HG02885 (cell line): Measurements from ENCODE around the gene MYO16.
A peak's percentile ranks its signal among the peaks of the same experiment; 100 is the strongest.
"Not testable (repeated sequence)": the region's sequence is repeated elsewhere in the genome, so short reads cannot be mapped to it uniquely, and the experiment has no call there.

Experiments used
- ATAC-seq: cut with Tn5 transposase; IDR thresholded peaks from one replicate; pipeline ENCODE4 v1.9.1; 2021; ENCODE audit warnings: mild to moderate bottlenecking; ENCODE audit not compliant: unreplicated experiment, poor library complexity

Gene MYO16

DNA sequence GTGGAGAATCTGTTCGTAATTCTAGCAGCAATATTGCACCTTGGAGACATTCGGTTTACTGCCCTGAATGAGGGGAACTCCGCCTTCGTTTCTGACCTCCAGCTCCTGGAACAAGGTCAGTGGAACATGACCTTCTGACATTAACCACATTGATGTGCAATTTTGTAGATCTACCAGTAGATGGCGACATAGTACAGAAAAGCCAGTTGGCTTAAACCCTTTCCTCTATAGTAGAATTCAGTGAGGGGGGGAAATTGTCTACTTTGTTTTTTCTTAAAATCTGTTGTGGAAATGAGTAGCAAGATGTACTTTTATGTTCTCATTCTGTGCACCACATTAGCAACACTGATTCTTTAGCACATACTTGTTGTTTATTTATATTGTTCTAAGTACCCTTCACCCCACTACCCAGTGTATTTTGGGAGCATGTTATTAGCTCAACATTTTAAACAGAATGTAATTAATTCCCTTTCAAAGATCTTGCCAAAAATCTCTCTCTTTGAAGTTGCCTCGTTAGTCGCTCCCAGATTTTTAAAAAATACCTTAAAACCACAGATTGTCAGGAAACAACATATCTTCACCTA is 332.2 kb downstream of the MYO16 start:
- ATAC-seq = peak; percentile 95

DNA sequence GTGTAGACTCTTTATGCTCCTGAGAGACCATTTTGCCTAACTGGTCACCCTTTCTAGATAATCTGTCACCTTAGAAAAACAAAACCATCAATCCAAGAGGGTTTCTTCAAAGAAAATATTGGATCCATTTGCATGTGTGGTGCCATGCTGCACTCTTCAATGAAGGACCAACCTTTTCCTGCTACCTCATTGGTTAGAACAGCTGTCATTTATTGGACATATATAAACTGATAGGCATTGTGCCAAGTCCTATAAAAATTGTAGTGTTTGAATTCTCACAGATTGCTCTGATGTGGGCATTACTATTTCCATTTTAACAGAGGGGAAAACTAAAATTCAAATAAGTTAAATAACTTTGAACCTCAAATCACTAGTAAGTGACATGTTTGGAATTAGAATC is 333.2 kb downstream of the MYO16 start:
- ATAC-seq = no peak

DNA sequence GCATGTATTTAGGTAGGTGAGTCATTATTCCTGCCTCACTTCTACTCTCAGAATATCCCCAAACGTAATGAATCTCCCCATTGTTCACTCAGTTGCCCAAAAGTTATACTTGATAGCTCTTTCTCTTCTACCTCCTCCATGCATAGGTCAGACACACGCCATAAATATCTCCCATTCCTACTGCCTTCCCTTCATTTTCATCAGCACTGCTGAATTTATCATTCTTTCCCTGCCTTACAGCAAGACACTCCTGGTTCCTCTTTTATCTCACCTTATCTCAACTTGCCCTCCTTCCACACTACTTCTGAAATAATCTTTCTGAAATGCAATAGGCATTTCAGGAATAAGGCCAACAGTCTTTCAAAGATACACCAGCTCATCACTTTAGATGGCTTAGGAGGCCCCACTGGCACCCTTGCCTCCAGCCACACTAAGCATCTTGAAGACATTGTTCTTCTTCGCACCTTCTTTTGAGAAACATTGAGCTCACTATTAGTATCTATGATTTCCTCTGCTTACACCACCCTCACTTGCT is 333.9 kb downstream of the MYO16 start:
- no peak for ATAC-seq

DNA sequence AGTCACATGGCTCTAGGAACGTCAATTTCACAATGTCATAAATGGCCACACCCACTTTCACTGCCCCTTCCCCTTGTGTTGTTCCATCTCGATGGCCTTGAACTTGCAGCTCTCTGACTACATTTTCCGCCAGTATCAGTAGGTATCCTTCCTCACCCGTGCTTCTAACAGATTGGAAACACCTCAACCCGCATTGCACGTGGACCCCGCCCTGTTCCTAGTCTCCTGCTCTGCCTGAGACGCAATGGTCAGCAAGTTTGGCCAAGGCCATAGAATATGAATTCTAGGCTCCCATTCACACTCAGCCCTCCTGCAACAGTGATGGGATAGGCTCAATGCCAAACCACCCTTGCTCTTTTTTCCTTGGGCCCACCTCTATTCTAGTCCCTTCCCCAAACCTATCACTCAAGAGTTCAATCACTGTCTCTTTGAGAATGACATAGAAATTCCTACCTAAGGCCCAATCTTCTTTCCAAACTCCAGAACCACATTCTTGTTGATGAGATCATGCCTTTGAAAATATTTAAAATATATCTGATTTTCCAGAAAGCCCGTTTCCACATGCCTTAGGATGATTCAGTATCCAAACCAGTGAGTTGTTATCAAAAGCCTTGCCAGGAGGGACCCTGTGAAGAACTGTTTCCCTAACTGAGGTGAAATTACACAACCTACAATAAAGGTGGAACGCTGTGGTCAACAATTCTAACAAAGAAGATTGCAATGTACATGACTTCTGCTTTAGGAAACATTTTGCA is 334.6 kb downstream of the MYO16 start:
- no peak for ATAC-seq

DNA sequence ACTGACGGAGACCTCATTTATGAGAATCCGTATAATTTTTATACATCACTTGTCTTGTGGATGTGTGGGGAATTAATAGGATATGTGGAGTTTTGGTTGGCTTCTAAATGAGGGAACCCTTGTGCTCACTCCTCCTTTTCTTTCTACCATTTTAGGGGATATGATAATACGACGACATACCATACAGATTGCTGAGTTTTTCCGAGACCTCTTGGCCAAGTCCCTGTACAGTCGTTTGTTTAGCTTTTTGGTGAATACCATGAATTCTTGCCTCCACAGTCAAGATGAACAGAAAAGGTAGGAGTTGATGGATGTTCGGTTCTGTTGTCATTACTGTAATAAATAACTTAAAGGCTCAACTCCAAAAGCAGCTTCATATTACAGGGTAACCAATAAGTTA is 335.2 kb downstream of the MYO16 start:
- ATAC-seq = no peak

DNA sequence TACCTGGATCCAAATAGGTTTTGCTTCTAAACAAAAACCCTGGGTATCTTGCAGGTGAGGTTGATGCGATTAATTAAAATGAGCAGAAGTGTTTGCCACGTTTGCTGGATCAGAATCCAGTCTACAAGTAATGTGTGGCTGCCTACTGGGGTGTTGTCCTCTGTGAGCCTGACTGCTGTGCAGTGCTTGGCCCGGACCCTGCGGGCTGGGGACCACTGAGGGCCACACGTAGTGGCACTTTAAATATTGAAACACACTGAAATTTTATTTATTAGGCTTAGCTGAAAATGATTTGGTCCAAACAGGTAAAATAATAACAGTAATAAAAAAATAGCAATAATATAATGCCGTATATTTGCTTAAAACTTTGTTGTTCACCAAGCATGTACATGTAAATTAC is 338.0 kb downstream of the MYO16 start:
- ATAC-seq = no peak

DNA sequence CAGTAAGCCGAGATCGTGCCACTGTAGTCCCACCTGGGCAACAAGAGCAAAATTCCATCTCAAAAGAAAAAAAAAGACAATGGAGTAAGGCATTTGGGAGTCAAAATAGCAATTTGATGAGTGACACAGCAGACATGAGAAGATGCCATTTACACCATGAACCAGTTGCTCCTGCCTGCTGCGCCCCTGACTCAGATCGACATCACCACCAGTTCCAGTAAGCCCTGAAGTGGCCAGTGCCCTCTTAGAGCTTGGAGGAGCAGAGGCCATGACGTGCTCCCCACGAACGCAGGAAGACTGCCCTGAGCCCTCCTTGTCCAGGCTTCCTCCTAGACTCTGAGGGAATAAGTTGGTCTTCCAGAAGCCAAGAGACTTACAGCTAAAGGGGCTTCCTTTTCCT is 339.2 kb downstream of the MYO16 start:
- no peak for ATAC-seq

DNA sequence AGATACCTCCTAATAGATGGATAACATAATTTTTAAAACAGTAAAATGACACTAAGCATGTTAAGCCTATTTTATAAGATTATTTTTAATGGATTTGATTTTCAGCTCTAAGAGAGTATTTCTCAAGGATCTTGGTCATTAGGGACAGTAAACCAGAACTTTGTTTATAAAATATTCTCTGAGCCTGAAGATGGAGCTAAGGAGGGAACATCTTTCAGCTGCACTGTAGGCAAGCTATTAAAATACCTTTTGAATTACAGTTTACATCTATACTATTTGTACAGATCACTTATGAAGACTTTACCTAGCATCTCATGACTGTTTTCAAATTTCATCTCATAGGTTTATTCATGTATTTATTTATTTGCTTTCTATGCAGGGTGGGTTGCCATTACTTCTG is 345.3 kb downstream of the MYO16 start:
- no peak for ATAC-seq

DNA sequence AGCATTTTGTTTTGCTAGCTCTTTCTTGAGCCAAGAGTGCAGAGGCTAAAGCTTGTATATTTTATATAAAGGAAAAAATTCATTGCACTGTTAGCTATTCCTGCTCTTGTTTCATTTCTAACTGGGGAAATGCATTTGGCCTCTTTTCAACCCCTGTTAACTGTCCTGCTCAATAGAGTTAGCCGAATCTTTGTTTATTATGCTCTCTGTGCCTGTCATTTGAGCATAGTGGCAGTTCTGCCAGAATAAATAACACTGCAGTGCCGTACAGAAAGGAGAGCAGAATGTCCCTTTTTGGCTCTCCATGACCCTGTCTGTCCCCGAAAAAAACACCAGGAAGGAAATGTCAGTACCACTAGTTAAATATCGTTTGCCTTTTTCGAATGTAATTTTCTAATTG is 350.8 kb downstream of the MYO16 start:
- no peak for ATAC-seq

DNA sequence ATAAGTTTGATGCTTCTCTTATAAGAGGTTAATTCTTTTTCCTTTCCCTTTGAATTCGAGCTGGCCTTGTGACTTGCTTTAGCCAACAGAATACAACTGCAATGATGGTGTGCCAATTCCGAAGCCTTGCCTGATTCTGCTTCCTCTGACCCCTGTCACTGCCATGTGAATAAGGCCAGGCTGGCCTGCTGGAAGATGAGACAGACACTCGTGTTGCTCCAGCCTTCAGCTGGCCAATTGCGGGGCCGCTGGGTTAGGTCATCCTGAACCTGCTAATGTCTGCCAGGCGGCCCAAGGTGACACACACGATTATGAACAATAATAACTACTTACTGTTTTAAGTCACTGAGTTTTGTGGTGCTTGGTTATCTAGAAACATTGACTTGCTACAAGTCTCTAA is 352.0 kb downstream of the MYO16 start:
- ATAC-seq = no peak

DNA sequence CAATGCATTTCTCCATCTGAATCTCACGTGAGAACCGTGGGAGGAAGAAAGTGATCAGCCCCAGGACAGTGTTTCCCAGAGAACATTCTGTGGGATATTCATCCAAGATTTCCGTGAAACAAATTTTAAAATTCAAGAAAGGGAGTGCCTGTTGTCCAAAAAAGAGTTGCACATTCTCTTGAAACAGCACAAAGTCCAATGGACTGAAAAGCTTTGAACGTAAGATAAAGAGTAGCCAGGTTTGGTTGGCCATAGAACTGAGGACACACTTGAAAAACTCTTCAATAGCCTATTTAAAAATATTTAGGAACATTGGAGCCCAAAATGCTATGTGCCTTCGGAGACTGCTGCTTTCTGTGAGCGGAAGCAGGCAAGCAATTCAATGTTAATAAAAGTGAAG is 353.9 kb downstream of the MYO16 start:
- no peak for ATAC-seq

DNA sequence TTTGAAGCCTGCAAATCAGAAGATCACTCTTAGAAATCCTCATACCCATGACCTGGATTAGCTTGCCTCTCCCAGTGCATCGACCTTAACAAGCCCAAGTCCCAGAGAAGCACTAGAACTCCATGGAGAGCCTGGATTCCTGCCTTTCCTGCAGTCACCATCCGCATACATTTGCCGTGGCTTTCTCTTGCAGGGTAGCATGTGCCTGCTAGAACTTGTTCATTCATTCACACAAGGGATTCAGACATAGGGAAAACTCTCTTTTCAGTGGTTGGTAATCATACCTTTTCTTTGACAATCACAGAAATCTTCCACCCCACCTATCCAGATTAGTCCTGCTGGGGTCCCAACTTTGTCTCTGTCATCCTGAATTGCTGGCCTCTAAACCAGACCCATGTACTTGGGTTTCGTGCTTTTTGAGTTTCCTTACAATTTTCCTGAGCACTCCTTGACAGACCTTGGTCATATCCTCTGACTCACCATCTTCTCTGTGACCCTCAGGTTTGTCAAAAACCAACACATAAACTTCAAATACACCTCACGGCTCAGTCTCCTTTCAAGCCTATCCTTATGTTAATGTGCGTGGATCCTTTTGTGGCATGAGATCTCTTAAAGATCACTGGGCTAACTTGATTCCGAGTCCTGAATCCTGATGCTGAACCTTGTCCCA is 355.0 kb downstream of the MYO16 start:
- ATAC-seq = no peak

DNA sequence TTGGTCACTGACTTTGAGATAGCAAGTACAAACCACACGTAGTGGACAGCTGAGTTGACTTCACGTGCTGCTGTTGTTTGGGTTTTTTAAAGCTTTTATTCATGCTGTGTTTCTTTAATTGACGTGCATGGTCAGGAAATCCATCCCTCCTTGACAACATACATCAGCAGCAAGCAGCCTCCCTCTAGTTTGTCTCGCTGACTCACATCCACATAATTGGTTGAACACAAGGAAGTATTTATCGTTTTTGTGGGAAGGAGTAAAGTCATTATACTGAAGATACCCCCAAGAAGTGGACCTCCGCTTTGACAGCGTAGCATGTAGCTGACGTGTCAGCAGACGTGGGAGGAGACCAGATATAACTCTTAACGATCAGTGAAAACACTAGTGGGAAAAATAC is 355.8 kb downstream of the MYO16 start:
- no peak for ATAC-seq

DNA sequence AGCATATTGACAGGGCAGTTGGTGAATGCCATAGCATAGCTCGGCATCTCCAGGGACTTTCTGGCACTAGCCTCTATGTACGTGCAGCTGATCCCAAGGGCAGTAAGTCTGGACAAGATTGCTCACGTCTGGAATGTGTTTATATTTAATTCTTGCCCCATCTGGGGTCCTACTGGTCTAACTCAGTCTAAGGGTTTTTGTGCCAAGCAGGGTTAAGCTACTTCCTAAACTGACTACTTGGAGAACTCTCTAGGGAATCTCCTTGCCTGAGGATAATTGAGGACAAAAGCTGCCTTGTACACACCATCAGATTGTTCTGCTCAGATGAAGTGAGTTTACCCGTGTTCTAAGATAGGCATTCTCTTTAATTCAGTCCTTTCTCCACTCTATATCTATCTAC is 358.1 kb downstream of the MYO16 start:
- ATAC-seq = no peak

DNA sequence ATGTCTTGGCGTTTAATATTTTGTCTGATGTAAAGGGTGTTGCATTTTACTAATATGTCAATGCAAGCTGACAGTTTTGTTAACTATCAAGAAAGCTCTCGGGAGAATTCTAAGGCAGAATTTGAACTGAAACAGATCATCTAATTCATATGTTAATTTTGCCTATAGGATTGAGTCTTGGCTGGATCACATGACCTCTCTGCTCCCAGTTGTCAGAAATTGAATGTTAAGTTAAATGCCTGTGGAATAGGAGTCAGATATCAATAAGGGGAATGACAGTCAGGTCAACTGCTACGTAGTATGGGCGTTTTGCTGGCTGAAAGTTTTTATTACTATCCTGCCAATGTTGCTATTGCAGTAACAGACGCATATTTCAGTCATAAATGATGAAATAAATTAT is 358.5 kb downstream of the MYO16 start:
- no peak for ATAC-seq

DNA sequence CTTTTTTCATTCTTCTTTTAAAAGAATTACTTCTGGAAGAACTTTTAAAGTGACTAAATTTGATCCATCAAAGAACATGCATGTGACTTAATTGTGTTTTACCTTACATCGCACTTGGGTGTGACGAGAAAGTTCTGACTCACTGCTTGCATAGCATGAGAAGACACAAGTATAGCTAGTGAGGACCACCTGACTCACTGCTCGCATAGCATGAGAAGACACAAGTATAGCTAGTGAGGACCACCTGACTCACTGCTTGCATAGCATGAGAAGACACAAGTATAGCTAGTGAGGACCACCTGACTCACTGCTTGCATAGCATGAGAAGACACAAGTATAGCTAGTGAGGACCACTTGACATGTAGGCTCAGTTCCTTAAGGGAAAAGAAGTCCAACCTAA is 362.0 kb downstream of the MYO16 start:
- not testable (repeated sequence) for ATAC-seq

DNA sequence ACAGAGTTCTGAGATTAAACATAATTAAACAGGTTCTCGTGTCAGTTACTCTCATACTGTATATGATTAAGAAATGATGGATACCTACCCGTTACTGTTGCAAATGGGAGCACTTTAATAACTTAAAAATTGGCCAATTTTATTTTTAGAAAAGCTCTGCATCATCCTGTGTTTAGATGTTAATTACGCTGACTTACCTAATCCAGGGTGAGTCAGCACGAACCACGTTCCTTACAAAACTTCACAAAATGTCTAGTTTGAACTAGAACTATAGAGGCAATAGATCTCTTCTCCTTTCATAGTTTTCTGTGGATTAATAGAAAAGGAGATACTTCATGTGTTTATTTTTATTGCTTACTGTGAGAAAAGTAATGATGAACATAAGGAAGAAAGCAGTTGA is 363.9 kb downstream of the MYO16 start:
- ATAC-seq = no peak

DNA sequence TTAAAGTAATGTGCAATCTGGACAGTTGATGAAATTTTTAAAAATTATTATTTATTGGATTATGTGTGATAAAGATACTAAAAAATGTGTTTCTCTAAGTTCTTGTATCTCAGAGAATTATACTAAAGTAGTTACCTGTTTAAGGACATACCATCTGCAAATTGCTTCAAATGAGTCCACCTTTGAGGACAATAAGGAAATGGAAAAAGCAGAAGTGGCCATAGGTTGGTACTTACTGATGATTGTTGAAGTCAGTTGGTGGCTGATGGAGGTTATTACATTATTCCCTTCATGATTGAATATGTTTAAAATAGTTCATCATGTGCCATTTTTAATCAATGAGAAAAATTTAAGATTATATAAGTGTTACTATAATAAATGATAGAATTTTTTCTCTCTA is 367.0 kb downstream of the MYO16 start:
- ATAC-seq = no peak

DNA sequence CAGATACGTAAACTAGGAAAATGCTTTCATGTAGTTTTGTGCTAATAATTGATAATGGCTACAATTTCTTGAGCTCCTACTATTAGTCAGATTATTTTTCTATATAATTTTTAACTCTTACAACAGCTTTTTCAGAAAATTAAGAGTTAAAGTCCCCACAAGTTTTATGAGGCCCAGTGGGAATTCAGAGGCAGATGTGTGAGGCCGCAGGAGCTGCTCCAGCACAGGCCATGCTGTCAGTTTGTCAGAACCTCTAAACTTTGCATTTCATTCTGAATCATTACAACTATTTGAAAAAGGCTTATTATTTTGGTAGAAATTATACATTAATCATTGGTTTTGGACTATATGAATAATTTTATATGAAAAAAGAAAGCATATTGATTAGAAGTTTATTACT is 370.8 kb downstream of the MYO16 start:
- no peak for ATAC-seq

DNA sequence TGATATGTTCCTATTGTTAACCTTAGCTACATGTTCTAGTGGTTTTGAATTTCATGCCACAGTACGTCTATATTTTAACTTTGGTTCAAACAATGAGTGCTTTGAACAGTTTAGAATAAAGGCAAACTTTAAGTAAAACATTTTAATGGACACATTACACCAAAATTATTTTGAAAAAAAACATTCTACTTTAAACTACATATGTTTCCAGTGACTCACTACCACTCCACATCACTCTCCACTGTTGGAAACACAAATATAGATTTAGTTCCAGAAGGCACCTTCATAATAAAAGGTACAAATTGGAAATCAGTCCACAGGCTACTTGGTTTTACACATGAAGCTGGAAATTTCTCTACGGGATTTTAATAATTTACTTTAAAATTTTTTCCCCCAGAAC is 373.5 kb downstream of the MYO16 start:
- no peak for ATAC-seq

DNA sequence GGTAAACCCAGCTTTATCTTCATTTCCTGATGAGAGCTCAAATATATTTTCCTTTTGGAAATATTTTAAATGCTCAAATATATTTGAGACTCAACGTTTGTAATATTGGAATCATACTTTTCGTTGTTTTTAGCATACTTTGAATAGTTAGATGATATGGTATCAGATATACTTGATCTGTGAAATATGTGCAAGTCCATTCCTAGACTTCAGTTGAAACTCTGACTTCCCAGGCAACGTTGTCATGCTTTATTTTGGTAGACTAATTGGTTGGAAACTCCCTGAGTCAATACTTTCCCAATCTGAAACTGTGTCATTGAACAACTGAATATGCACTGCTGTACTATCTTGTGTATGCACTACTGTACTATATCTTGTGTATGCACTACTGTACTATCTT is 378.5 kb downstream of the MYO16 start:
- no peak for ATAC-seq

DNA sequence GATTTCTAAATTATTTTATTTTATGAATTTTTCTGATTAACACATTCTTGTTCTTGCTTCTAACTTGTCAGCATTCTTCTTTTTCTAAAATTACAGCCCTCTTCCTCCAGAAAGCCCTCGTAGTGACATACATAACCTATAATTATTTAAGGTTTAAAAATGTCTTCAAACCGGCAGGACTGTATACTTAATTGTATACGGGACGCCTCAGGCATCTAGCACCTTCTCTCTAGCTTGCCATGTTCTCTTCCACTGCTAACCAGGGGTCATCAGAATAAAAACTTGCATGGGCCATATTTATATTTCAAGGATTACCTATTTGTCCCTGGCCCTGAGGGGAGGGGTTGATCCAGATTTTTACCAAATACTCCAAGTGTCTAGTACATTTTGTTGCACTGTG is 380.3 kb downstream of the MYO16 start:
- no peak for ATAC-seq
